ENCODE measurements around the gene MAML1.

The MAML1 gene

GRCh38 chr5:179755022-179755421 is 22.4 kb downstream of the MAML1 start:
- TF ChIP-seq CTCF (IDR thresholded peaks at IDR 0.05; ENCODE audit: low read depth, low read length) = no peak
- H3K4me3 ChIP-seq (ENCODE audit: low read depth, low read length) = no peak overlapping the region

- no peak for TF ChIP-seq CTCF (IDR thresholded peaks at IDR 0.05; ENCODE audit: low read depth, low read length)
- no peak overlapping the region for H3K4me3 ChIP-seq (ENCODE audit: low read depth, low read length)
Measured at GRCh38 chr5:179758955-179759354, 26.3 kb downstream of the MAML1 start.

DNA sequence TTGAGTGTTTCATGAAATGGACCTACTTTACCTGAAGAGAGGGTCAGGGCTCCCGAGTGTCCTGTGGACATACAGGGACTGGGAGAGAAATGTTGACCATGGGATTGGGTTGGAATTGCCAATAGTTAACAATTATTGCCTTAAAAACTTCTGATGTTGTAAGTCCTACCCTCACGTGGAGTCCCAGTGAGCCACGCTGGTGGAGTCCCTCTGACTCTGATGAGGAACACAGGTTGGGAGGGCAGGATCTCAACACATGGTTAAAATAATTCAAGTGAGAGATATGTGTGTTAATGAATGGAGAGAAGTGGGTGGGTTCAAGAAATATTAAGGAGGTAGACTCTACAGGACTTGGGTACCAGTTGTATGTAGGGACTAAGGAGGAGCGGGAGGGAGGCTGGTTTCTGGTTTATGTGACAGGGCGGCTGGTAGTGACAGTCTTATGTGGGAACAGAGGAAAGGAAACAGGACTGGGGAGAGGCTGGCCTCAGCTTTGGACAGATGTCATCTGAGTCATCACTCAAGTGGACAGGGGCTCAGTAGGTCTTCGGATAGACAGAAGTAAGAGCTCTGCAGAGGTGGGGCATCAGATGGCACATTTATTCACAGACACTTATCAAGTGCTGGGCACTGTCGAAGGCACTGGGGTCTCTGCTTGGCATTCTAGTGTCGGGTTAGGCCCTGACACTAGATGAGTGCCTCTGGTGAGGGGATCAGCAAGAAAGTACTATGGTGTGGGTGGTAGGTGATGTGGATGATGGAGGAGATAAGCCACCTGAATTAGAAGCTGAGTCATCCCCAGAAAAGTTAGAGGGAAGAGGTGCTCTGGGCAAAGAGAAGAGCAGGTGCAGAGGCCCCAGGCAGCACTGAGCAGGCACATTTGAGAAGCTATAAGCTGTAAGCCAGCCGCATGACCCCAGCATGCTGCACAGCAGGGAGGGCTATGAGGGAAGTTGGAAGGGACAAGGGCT is 27.2 kb downstream of the MAML1 start:
- no peak overlapping the region for H3K4me3 ChIP-seq (ENCODE audit: low read depth, low read length)
- no peak for TF ChIP-seq CTCF (IDR thresholded peaks at IDR 0.05; ENCODE audit: low read depth, low read length)

- TF ChIP-seq CTCF (IDR thresholded peaks at IDR 0.05; ENCODE audit: low read depth, low read length) = no peak
- H3K4me3 ChIP-seq (ENCODE audit: low read depth, low read length) = no peak overlapping the region
Measured at GRCh38 chr5:179762079-179762780, 29.6 kb downstream of the MAML1 start.

DNA sequence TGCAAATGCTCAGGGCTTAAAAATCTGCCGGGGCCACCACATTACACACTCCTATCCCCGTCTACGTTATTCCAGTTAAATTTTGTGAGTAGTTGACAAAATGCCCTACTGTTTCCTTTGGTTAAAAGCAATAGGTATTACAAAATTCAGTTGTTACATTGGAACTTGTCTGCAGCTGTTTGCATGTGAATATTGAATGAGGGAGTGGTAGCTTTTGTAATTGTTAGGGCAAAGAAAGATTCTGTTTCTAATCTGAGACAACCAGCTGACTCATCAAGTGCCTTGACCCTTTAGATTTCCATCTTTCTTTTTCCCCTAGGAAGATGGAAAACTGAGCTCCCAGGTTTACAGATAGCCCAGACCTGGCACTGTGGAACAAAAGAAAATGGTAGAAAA is 30.2 kb downstream of the MAML1 start:
- H3K4me3 ChIP-seq (ENCODE audit: low read depth, low read length) = no peak overlapping the region
- no peak for TF ChIP-seq CTCF (IDR thresholded peaks at IDR 0.05; ENCODE audit: low read depth, low read length)

GRCh38 chr5:179763215-179763945 is 30.8 kb downstream of the MAML1 start:
- no peak overlapping the region for H3K4me3 ChIP-seq (ENCODE audit: low read depth, low read length)
- TF ChIP-seq CTCF (IDR thresholded peaks at IDR 0.05; ENCODE audit: low read depth, low read length) = peak; percentile 71
